Stimulated activated CD8-positive, alpha-beta memory T cell treated with anti-CD3 and anti-CD28 coated beads, Interleukin-12 subunit alpha, Interleukin-12 subunit beta, amount 100 ng/mL, for 24 hours (primary cell): ENCODE measurements around the gene CDK9.

Source experiments
- DNase-seq: peaks from one replicate; pipeline ENCODE4 v3.0.0-alpha.2; 2020; ENCODE audit errors: extremely low read depth

The CDK9 gene

GRCh38 chr9:127803507-127804352 lies 17.9 kb downstream of the CDK9 start:
- no peak for DNase-seq

GRCh38 chr9:127805620-127806019 lies 19.8 kb downstream of the CDK9 start:
- no peak for DNase-seq

- no peak for DNase-seq
Measured at GRCh38 chr9:127806871-127807270, 21.0 kb downstream of the CDK9 start.

DNA sequence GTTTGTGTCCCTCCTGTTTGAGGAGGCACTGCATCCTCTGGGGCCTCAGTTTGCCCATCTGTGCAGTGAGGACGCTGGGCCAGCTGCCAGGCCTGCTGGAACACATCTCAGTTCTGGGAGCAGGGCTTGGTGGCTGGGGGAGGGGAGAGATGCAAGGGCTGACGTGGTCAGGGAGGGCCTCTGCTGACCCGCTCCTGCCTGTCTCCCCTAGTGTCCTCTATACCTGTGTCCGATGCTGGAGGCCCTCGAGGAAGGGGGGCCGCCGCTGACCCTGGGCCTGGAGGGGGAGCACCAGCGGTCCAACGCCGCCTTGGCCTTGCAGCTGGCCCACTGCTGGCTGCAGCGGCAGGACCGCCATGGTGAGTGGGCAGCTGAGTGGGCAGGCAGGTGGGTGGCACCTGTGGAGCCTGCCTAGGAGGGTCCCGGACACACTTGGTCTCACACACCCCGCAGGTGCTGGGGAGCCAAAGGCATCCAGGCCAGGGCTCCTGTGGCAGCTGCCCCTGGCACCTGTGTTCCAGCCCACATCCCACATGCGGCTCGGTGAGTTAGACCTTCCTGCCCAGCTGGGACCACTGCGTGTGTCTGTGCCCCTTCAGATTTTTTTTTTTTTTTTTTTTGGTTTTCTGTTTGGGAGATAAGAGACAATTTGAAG lies 22.6 kb downstream of the CDK9 start:
- DNase-seq: no peak

GRCh38 chr9:127809002-127809539 lies 23.2 kb downstream of the CDK9 start:
- no peak for DNase-seq

DNA sequence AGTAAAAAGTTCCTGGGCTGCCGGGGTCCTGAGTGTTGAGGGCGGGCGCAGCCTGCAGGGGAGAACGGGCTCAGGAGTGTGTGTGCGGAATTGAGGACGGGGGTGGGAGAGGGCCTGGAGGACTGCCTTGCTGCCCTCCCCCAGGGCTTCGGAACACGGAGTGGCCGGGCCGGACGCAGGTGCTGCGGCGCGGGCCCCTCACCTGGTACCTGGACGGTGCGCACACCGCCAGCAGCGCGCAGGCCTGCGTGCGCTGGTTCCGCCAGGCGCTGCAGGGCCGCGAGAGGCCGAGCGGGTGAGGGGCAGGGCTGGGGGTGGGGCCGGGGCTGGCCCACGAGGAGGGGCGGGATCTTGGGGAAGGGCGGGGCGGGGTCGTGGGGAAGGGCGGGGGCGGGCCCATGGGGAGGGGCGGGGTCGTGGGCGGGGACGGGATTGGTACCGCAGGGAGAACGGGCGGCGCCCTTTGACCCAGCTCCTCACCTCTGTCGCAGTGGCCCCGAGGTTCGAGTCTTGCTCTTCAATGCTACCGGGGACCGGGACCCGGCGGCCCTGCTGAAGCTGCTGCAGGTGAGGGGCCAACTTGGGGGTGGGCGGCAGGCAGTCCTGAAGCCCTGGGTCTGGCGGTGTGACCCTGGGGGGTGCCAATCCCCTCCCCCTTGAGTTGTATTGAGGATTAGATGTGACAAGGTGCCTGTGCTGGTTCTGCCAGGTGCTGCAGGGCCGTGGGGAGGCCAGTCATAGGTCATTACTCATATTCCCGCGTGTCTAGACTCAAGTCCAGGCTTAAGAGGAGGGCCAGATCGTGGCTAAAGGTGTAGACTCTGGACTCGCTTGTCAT lies 23.9 kb downstream of the CDK9 start:
- no peak for DNase-seq

DNA sequence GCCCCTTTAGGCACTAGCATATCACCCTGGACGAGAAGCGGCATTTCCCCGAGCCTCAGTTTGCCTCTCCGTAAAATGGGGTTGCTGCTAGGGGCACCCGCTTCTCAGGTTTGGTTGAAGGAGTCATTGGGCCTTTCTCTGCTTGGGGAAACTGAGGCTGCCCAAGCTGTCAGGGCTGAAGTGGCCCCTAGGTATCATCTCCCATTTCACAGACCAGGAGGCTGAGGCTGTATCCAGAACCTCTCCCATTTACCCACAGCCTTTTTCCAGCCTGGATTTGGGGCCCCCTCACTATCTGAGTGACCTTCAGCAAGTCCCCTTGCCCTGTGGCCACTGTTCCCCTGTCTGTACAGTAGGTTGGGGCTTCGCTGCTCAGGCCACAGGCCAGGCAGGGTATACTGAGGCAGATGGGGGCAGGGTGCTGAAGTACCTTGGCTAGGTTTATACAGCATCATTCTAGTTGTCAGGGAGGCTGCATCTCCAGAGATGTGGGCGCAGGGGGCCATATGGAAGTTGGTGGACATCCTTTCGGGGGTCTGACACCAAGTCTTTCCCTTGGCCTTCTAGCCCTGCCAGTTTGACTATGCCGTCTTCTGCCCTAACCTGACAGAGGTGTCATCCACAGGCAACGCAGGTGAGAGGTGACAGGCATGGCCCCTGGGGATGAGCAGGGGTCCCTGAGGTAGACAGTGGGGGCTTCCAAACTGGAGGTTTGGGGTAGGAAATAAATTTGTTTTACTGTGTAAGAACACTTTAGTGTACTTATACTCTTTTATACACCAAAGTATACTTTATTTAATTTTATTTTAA lies 24.7 kb downstream of the CDK9 start:
- no peak for DNase-seq

GRCh38 chr9:127812011-127812410 lies 26.2 kb downstream of the CDK9 start:
- no peak for DNase-seq

DNA sequence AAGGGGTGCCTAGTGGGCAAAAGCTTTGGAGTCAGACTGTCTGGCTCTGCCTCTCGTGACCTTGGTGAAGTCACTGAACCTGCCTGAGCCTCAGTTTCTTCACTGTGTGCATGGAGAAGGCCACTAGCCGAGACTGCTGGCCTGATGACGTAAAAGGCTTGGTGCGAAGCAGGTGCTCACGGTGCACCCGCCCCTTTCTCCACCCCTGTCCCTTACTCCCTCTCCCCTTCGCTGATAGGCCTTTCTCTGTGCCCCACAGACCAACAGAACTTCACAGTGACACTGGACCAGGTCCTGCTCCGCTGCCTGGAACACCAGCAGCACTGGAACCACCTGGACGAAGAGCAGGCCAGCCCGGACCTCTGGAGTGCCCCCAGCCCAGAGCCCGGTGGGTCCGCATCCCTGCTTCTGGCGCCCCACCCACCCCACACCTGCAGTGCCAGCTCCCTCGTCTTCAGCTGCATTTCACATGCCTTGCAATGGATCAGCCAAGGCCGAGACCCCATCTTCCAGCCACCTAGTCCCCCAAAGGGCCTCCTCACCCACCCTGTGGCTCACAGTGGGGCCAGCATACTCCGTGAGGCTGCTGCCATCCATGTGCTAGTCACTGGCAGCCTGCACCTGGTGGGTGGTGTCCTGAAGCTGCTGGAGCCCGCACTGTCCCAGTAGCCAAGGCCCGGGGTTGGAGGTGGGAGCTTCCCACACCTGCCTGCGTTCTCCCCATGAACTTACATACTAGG lies 27.3 kb downstream of the CDK9 start:
- no peak for DNase-seq

GRCh38 chr9:127813686-127814226 lies 27.9 kb downstream of the CDK9 start:
- DNase-seq: no peak

DNA sequence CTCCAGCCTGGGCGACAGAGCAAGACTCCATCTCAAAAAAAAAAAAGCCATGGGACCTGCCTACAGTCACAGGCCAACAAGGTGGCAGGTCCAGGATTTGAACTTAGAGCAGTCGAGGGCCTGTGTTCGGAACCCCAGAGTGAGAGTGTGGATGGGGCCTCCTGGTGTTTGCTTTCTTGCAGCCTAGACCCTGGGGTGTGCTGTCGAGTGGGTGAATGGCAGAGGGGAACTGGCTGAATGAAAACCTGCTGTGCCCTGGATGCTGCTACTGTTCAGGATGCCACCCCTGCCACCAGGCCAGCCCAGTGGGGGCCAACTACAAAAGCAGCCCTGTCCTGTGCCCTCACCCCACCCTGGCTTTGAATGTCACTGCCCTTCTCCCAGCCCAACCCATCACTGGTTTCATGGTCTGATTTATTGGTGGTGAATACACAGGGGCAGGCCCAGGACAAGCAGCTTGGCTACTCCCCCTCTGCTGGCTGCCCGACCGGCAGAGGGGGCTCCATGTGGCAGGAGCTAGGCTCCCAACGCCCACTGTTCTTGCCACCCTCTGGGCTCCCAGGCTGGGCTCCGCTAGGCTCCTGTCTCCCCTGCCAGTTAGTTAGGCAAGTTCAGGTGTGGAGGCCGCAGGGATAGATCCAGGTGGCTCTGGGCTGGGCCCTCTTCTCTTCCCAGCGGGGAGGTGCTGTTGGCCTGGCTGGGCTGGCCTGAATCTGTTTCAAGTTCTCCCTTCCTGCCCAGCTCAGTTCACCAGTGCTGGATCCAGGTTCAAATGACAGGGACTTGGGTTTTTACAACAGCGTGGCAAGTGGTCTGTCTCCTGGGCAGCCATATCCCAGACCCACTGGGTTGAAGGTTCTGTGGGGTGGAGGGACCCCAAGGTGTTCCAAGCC lies 29.0 kb downstream of the CDK9 start:
- DNase-seq: no peak

- DNase-seq: no peak
Measured at GRCh38 chr9:127815512-127816361, 29.9 kb downstream of the CDK9 start.

DNA sequence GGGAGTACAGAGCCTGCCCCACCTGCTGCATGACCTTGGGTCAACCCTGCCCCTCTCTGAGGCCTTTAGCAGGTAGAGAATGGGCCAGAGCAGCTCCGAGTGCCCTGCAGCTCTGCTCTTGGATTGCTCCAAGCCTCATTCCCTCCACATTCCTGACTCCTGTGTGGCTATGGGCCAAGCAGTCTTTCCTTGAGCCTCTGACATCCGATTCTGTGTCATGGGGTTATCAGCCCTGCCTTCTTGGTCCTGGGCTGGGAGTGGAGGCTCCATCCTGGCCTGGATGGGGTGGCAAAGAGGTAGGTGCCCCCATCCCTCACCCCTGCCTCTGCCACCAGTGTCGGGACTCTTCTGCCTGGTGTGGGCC lies 30.5 kb downstream of the CDK9 start:
- DNase-seq: no peak

DNA sequence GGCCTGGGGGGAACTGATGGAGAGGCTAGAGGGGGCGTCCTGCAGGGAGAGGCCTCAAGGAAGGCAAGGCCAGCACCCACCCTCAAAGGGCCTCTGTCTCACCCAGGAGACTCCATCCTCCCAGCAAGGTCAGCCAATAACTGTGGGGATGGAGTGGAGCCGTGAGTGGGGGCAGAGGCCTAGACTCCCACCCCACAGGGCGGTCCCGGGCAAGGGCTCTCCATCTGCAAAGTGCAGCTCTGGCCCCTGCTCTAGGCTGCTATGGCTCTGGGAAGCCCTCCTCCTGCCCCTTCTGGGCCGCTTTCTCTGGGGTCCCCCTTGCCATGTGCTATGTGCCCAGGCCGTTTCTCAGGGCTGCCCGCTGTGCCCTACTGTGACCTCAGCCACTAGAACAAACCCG lies 30.9 kb downstream of the CDK9 start:
- no peak for DNase-seq

DNA sequence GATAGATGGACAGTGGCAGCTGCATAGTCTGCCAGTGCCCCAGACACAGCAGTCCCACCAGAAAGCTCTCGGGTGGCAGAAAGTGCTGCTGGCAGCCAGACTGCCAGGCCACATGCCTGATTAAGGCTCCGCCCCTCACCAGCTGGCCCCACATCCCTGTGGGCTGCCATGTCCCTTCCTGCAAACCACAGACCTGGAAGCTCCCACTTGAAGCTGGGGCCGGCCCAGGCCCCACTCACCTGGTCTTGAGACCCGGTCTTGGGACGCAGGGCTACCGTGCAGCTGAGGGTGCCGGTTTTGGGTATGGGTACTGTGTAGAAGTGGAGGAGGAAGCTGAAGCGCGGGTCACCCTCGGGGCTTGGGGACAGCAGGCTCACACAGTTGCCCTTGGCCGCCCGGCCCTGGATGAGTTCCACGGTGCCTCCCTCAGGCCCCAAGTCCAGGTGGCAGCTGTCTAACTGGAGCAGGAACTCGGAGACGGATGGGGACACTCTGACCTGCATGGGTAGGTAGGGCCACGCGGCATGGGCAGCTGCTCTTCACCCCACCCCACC lies 32.1 kb downstream of the CDK9 start:
- DNase-seq: no peak

- DNase-seq: no peak
Measured at GRCh38 chr9:127818574-127818973, 32.7 kb downstream of the CDK9 start.

- no peak for DNase-seq
Measured at GRCh38 chr9:127822108-127822507, 36.3 kb downstream of the CDK9 start.
